Fibroblast of gingiva (primary cell): ENCODE measurements around the gene CAMTA2.

Source experiments
- DNase-seq: peaks from one replicate; pipeline ENCODE4 v3.0.0-alpha.2; 2011; ENCODE audit warnings: low read depth

The CAMTA2 gene

DNA sequence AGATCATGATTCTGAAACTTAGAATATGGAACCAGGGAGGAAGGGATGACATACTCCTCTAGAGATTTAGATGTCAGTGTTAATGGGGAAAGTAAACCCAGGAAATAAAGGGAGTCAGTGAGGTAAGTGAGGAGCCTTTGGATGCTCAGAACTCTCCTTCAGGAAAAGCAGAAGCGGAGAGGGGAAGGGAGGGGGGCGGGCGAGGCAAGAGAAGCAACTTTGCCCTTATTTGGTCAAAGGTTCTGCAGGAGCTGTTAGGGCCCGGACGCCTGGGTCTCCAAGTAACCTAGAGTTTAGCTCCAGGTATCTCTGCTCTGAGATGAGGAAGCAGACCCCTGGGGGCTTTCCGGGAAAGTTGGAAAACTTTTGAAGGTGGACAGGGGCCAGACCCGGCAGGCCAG is 40.5 kb downstream of the CAMTA2 start:
- DNase-seq = no peak

DNA sequence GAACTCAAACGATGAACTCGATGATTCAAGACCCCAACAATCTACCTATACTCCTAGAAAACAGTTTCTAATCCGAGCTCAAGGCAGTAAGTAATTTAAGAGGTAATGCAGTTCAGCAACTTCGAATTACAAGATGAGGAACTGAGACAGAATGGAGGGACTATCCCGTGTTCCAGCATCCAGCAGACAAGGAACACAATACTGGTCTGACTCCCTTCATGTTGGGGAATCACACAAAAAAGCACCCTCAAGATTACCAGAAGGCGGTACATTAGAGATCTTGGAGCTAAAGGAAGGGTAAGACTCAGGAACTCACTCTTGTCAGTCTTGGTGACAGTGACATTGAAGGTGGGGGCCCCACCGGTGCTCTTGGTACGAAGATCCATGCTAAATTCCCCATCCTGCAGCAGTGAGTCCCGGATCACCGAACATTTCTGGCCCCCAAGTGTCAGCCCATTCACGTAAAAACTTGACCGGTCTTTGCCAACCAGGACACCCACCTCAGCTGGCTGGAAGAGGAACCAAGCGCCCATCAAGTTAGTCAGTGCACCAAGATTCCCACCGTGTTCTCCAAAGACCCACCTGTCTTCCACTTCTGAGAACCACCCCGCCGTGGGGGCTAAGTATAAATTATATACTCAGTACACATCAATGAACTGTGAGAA is 41.0 kb downstream of the CAMTA2 start:
- no peak for DNase-seq

DNA sequence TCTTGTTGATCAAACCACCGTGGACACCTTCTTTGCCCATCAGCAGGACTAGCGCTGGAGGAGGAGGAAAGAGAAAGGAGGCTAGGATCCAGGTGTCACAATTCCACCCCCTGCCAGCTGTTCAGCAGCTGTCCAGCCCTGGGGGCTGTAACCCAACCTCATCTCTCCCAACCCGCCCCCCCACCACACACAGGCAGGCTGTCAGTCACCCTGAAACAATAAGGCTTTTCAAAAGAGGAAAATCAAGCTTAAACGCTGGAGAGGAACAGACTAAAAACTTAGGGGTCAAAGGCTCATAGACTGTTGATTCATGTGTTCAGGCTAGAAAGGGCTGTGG is 41.6 kb downstream of the CAMTA2 start:
- no peak for DNase-seq

DNA sequence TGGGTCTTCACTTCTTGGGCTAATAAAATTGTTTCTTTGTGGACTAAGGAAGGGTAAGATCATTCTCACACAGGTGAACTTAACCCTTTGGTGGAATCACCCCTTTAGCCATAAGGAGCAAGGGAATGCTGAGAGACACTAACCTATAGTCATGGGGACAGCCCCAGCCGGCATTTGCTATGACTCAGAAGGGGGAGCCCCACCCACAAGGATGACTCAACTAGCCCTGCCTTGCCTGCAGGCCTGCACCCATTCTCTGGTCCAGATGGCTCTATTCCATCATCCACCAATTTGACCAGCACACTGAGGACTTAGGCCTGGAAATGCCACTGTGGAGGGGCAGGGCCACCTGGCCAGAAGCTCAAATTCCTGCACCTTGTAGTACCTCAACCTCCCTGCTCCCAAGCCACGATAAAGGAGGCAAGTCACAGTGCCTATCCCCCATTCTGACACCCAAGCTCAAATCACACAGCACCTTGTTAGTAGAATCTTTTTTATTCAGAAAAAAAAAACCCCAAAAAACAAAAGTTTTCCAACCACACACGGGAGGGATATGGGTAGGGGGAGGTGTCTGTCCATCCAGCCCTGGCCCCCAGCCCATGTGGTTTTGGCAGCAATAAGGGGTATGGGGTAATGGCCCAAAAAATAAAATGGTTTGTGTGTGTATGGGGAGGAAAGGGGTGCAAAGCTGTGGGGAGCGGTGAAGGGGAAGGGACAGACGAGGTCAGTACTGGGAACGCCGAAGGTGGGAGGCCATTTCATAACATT is 42.1 kb downstream of the CAMTA2 start:
- peak; percentile 86 for DNase-seq

DNA sequence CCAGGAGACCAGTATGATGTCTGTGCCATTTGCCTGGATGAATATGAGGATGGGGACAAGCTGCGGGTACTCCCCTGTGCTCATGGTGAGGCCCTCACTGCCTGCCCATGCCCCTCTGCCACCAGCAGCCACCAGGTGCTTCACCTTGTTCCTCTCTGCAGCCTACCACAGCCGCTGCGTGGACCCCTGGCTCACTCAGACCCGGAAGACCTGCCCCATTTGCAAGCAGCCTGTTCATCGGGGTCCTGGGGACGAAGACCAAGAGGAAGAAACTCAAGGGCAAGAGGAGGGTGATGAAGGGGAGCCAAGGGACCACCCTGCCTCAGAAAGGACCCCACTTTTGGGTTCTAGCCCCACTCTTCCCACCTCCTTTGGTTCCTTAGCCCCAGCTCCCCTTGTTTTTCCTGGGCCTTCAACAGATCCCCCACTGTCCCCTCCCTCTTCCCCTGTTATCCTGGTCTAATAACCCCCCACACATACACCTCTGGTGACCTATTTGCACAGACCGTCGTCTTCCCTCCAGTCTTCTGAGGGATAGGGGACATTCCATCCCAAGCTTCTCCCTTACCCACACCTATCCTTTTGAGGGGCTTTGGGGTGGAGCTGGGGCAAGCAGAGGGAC is 42.8 kb downstream of the CAMTA2 start:
- no peak for DNase-seq

DNA sequence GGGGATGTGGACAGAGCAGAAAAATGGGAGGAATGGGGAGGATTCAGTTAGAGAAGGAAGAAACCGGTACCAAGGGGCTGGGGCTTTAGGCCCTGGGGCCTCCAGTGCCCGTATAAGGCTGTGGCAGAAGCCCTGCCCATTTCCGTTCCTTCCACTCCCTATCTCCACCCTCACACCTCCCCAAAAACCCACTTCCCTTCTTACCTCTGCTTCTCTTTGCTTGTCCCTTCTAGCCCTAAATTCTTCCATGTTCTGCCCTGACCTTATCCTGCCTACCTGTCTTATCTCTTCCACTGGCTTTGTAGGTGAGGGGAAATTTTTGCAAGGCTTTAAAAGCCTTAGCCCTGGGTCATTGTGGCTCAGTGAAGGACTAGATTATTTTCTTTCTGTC is 43.3 kb downstream of the CAMTA2 start:
- no peak for DNase-seq

DNA sequence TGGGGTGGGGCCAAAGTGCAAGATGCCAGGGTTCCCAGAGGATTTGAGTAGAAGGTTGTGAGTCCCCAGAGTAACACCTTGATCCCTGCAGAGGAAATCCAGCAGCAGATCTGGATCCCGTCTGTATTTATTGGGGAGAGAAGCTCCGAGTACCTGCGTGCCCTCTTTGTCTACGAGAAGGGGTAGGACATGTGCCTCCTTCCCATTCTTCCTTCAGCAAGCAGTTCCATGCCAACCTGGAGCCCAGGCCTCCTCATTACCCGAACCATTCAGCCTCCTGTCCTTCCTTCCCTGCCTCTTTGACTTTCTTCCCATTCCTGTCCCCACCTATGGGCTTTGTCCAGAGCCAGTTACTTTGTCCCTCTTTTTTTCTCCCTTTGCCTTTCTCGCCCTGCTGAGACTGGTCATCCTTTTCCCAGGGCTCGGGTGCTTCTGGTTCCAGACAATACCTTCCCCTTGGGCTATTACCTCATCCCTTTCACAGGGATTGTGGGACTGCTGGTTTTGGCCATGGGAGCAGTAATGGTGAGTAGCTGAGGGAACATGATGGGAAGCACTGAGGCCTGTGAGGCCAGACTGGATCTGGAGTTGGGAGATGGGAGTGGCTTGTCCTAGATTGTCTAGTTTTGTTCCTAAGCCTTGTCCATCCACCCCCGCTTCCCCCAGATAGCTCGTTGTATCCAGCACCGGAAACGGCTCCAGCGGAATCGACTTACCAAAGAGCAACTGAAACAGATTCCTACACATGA is 44.5 kb downstream of the CAMTA2 start:
- DNase-seq = no peak

DNA sequence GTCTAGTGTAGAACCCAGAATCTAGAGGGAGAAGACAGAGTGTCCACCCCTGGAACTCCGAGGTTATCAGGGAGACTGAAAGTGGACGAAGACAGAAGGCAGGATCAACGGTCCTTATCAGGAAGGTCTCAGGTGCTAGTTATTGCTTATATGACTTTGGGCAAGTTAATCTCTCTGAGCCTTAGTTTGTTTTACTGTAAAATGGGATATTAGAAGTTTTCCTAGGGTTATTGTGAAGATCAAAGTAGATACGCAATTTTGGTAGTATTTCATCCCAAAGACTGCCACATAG is 46.2 kb downstream of the CAMTA2 start:
- no peak for DNase-seq

DNA sequence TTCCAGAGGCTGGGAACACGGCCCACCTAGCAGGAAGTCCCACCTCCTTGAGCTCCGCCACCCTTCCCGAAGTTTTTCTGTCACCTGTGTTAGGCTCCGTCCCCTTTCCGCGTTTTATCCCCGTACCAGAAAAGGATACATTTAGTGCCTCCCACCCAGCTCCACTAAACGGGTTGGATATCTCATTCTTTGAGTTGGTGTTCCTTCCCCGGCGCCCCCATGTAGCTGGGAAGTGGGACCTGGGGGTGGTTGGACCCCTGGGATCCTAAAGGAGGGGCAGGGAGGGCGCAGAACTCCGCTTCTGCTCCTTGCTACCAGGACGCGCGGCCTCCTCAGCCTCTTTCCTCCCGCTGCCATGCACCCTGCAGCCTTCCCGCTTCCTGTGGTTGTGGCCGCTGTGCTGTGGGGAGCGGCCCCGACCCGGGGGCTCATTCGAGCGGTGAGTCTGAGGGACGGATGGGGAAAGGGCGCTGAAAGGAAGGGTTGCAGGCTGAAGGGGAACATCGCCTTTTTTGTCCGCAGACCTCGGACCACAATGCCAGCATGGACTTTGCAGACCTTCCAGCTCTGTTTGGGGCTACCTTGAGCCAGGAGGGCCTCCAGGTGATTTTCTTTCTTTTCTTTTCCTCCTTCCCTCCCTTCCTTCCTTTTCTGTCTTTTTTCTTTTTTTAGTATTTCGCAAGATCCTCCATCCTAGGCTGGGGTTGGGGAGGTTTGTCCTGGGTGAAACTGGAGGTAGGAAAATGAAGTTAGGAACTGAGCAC is 46.7 kb downstream of the CAMTA2 start:
- DNase-seq = no peak

DNA sequence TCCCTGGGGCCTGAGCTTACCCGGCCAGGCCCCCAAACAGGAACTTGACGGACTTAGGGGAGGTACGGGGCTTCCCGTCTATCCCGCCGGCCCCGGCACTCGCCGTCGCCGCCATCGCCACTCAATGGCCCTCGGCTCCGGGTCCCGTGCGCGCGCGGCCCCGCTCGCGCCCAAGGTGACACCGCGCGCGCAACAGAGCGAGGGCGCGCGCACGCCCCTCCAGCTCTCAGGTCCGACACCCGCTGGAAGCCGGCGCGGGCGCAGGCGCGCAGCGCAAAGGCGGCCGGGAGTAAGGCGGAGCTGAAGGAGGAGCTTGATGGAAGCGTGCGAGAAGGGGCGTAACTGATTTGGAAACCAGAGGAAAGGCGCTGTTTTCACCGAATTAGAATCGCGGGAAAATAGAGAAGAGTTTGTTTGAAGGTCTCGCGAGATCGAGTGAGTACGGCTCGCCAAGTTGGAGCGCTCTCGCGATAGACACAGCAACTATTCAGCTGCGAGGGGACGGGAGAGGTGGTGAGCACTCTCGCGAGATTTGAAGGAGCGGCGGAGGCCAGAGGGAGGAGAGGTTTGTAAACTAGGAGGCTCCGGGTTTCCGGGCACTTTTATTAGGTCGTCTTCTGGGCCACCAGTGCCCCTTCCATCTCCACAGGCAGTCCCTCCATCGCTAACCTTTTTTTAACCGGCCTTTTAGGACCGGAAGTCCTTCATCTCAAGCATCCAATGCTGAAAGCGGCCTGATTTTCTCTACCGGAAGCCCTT is 47.5 kb downstream of the CAMTA2 start, which contains the start of the genes RNF167 and SLC25A11:
Gene RNF167, plus strand, starts transcription at position 473 of the 759 bp plus-strand sequence. CDS start 642 bp downstream, outside the sequence.
Gene SLC25A11, minus strand, starts transcription at position 251 of the 759 bp plus-strand sequence. Its CDS starts 136 bp downstream, at position 115.
- peak; percentile 99 for DNase-seq

DNA sequence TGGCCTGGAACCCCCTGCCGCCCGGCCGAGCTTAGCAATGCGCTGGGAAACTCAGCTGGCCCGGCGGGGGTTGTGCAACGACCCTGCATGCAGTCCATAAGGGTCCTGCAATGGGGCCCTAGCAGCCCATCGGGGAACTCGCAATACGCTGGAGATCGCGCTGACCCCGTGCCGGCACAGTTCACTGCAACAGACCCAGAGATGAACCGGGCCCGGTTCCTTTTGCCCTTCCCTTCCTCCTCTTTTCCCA is 48.0 kb downstream of the CAMTA2 start:
- no peak for DNase-seq

DNA sequence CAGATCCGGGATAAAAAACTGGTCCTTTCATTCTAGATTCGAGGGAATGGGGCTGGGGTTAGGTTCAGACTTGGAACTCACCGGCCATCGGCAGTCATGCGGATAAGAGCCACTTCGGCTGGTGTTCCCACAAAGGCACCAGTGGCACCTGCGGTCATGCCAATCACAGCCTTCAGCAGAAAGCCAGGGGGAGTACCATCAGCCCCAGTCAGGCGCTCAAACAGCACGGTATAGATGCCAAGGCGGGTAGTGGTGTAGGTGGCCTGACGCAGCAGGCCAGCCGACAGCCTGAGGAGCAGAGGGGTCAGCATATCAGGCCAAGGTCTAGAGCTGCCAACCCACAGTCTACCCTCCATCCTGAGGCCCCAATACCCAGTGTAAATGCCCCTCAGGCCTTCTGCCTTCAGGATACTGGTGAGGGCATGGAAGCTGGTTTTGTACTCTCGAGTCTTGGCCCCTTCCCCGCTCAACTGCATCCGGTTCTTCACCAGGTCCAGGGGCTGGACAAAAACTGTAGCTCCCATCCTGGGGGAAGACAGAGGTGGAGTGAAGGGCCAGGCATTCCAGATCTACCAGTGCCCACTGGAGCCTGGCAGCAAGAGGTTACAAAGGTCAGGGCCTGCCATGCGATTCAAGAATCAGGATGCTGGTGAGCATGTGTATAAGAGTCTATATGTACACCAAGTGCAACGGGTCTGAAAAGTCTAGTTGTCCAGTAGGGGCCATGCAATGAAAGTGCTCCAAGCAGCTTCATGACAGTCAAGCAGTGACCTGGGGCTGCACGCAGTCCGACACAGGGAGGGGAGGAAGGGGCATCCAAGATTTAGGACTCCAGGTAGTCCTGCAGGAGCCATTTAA is 48.6 kb downstream of the CAMTA2 start:
- DNase-seq = no peak

DNA sequence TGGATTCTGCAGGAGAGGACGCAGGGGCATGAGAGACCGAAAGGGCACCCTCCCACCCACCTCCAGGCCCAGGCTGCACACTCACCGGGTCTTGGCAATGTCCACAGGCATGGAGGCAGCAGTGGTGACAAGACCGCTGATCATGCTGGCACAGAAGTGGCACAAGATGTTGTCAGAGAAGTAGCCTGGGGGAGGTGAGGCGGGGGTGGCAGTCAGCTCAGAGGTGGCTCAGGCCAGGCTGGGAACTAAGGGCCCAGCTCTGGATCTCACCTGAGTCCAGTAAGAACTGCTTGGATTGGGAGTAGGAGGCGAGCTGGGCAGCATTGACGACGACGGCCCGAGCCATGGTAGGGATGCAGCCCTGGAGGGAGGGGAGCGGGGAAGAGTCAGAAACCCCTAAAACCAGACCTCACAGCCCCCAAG is 49.4 kb downstream of the CAMTA2 start:
- no peak for DNase-seq

DNA sequence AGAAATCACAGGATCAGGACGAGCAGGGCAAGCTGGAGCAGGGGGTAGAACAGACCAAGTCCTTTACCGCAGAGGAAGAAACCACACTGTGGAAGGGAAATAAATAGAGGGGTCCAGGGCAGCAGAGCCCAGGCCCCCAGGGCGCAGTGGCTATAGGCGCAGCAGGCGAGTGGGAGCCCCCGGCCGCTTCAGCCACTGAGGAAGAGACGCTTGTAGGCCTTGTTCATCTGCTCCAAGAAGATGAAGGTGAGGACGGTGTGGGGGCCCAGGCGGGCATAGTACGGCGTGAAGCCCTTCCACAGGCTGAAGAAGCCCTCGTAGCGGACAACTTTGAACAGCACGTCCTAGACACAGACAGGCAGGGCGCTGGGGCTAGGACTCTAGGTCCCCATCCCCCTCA is 49.9 kb downstream of the CAMTA2 start:
- no peak for DNase-seq

DNA sequence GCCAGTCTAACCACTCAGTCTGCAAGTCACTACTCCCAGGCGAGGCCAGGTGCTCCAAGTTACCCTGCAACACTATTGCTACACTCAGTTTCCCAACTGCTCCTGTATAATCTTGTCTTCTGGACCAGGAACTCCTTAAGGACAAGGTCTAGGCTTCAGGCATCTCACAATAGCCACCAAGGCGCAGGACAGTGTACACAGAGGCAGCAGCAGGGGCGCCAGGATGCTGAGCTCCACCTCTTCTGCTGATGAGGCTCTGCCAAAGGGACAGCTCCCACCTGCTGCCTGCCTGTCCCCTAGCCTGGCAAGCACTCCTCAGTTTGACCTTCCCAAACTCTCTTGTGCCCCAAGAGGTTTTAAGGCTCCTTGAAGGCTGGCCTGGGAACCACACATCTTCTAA is 51.0 kb downstream of the CAMTA2 start:
- no peak for DNase-seq

DNA sequence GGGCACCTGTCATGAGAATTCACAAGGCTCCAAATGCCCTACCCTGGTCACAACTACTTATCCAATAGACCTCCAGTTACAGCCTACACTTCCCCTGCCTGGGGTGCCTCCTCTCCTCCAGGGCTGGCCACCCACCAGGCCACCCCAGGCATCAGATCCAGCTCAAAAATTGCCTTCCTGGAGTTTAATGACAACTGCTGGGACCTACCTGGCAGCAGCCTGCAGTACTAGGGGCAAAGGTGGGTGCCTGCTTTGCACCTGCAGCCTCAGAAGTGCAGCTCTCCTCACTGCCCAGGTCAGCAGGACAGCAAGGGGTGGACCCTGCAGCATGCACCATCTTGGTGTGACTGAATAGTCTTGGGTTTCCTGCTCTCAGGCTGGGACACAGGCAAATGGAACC is 51.8 kb downstream of the CAMTA2 start:
- no peak for DNase-seq

DNA sequence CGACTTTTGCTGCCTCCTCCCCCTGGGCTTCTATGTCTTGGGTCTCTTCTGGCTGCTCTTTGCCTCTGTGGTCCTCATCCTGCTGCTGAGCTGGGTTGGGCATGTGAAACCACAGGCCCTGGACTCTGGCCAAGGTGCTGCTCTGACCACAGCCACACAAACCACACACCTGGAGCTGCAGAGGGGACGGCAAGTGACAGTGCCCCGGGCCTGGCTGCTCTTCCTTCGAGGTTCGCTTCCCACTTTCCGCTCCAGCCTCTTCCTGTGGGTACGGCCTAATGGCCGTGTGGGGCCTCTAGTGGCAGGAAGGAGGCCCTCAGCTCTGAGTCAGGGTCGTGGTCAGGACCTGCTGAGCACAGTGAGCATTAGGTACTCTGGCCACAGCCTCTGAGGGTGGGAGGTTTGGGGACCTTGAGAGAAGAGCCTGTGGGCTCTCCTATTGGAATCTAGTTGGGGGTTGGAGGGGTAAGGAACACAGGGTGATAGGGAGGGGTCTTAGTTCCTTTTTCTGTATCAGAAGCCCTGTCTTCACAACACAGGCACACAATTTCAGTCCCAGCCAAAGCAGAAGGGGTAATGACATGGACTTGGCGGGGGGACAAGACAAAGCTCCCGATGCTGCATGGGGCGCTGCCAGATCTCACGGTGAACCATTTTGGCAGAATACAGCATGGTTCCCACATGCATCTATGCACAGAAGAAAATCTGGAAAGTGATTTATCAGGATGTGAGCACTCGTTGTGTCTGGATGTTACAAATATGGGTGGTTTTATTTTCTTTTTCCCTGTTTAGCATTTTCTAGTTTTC is 53.1 kb downstream of the CAMTA2 start:
- no peak for DNase-seq

DNA sequence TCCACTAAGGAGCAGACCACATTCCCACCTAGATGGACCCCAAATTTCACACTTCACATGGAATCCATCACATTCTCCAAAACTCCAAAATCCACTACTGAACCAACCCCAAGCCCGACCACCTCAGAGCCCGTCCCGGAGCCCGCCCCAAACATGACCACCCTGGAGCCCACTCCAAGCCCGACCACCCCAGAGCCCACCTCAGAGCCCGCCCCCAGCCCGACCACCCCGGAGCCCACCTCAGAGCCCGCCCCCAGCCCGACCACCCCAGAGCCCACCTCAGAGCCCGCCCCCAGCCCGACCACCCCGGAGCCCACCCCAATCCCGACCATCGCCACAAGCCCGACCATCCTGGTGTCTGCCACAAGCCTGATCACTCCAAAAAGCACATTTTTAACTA is 53.8 kb downstream of the CAMTA2 start:
- no peak for DNase-seq

DNA sequence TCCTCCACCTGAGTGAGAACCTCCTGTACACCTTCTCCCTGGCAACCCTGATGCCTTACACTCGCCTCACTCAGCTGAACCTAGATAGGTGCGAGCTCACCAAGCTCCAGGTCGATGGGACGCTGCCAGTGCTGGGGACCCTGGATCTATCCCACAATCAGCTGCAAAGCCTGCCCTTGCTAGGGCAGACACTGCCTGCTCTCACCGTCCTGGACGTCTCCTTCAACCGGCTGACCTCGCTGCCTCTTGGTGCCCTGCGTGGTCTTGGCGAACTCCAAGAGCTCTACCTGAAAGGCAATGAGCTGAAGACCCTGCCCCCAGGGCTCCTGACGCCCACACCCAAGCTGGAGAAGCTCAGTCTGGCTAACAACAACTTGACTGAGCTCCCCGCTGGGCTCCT is 54.7 kb downstream of the CAMTA2 start:
- no peak for DNase-seq

DNA sequence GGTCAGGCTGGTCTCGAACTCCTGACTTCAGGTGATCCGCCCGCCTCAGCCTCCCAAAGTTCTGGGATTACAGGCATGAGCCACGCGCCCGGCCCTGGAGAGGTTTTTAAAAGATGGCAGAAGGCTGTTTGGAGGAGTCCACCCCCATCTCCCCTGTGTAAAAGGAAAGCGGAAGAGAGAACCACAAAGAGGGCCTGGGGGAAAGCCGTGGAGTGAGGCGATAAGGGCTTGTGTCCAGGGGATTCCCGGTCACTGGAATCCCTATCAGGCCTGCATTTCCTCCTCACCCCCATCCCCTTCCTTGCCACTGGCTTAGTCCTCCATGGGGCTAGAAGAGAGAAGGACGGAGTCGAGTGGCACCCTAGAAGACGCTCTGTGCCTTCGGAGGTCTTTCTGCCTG is 55.5 kb downstream of the CAMTA2 start, which contains the start of gene GP1BA:
Gene GP1BA, plus strand, starts transcription at position 315 of the 400 bp plus-strand sequence. CDS start 328 bp downstream, outside the sequence.
- DNase-seq = no peak
